ENCODE data around the gene SNX1.
"Not testable (repeated sequence)": the region's sequence is repeated elsewhere in the genome, so short reads cannot be mapped to it uniquely, and the experiment has no call there.

The SNX1 gene

DNA sequence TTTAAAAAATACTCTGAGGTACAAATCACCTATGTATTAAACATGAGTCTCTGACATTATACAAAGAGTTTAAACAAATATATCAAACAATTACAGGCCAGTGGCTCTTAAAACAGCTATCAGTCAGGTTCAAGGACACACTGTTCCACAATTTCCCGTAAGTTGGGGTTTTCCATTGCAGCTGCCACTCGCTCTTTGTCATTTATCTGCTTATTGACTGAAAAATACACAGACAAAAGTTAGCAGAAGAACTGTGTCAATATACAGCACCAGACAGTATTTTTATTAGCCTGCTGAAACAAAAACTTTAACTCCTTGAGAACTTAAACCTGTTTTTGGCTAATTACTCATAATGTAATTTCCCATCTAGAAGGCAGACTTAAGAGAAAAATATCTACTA is 23.0 kb upstream of the SNX1 start:
- DNase-seq (ENCODE audit: low read depth), result no peak

DNA sequence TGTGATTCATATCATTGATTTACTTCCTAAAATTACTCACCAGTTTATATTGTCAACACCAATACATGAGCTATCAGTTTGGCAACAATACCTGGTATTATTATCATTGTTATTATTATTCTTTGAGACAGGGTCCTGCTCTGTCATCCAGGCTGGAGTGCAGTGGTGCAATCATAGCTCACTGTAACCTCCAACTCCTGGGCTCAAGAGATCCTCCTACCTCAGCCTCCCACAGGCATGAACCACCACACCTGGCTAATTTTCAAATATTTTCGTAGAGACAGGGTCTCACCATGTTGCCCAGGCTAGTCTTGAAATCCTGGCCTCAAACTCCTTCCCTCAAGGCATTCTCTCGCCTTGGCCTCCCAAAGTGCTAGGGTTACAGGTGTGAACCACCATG is 22.3 kb upstream of the SNX1 start:
- not testable (repeated sequence) for DNase-seq (ENCODE audit: low read depth)

DNA sequence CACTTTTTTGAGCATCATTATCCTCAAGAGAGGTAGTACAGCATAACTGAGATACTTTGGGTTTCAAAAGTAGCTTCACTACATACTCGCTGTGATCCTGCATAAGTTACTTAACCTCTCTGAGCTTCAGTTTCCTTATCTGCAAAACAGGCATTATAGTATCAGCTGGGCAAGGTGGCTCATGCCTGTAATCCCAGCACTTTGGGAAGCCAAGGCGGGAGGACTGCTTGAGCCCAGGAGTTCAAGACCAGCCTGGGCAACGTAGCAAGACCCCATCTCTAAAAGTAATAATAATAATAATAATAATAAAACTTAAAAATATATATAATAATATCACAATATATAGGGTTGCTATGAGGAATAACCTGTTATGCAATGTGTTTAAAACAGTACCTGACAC is 13.0 kb upstream of the SNX1 start:
- no peak for DNase-seq (ENCODE audit: low read depth)

DNA sequence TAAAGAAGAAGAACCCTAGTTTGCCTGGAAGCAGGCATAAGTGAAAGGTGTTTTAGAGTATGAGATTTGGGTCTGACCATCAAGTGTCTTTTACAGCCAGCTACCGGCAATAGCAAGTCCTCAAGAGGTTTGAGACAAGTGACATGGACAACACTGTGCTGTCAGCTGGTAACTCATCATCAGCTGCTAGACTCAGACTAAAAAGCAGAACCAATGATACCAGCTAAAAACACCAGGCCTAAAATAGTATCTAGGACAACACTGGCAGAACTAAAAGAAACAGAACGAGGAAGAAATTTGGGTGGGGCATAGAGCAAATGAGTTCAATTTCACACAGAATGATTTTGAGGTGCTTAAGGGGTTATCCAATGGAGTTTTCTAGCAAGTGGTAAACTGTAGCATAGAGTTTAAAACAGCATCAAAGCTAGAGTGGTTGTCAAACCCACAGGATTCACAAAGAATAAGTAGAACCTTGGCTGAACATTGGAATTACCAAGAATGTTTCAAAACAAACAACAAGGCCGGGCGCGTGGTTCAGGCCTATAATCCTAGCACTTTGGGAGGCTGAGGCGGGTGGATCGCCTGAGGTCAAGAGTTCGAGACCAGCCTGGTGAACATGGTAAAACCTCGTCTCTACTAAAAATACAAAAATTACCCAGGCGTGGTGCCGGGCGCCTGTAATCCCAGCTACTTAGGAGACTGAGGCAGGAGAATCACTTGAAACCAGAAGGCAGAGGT is 6.1 kb upstream of the SNX1 start:
- DNase-seq (ENCODE audit: low read depth), result no peak

DNA sequence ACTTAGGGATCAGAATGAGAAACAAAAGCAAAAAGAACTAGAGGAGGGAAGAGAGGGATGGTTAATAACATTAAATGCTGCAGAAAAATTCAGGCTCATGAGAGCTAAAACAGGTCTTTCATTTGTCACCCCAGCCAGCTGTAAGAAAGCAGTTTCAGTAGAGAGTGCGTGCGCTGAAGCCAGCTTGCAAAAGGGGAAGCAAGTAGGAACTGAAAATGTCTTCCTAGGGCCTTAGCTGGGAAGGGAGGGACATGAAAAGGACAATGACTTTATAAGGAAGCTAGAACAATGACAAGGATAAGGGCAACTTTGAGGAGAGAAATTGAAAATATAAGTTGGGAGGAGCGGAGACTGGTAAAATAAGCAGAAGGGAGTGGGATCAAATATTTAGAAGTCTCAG is 5.3 kb upstream of the SNX1 start:
- DNase-seq (ENCODE audit: low read depth), result no peak

DNA sequence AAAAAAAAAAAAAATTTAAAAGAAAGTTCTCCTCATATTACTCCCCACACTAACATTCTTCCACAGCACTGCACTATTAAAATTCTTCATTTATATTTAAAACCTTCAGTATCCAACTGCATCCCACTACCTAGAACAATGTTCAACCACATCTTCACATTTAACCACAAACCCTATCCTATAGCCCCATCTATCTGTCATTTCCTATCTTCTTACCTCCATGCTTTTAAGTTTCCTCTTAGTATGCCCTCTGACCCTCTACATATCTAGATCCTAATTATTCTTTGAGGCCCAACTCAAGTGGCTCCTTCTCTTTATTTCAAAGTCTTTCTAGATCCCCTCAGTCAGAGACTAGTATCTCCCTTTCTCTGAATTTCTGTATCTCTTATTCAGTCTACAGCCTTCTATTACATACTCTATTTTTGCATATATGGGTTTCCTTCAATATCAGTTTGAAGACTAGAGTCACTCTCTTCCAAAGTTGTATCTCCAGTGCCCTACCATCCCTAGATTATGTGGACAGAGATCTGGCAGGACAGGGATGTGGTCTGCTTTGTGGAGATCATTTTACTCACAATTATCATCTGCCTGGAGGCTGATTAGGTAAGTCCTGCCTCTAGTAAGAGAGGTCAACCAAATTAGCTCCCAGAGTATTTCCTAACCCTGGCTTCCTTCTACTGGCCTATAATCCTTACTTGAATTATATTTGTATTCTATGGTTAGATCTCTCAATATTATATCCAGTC is 3.5 kb upstream of the SNX1 start:
- DNase-seq (ENCODE audit: low read depth), result no peak

DNA sequence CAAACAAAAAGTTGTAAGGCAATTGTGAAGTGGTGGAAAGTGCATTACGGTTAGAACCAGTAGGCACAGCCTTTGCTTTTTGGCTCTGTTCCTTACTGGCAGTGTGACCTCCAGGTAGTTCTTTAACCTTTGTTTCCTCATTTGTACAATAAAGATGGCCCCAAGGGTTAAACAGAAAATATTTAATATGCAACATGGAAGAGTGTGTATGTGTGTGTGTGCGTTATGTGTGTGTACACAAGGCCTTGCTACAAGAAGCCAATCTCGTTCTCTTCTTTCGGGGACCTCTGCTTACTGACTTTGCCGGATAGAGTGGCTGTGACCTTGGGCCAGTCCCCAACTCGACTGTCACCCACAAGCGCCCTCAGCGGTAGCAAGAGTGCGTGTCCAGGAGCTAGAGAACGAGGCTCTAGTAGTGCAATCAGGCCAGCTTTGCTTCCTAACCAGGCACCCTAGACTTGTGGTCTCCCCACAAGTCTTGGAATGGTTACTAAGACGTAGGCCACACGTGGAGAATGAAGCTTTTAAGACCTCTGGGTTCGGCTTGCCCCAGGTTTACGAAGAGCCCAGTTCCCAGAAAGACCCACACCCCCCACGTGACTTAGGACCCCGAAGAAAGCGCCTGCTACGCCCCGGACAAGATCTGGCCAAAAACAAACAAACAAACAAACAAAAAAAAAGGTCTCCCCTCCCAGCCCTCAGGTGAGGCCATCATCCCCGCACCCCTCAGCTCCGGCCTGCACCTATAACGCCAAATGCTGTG is 2.7 kb upstream of the SNX1 start:
- no peak for DNase-seq (ENCODE audit: low read depth)

DNA sequence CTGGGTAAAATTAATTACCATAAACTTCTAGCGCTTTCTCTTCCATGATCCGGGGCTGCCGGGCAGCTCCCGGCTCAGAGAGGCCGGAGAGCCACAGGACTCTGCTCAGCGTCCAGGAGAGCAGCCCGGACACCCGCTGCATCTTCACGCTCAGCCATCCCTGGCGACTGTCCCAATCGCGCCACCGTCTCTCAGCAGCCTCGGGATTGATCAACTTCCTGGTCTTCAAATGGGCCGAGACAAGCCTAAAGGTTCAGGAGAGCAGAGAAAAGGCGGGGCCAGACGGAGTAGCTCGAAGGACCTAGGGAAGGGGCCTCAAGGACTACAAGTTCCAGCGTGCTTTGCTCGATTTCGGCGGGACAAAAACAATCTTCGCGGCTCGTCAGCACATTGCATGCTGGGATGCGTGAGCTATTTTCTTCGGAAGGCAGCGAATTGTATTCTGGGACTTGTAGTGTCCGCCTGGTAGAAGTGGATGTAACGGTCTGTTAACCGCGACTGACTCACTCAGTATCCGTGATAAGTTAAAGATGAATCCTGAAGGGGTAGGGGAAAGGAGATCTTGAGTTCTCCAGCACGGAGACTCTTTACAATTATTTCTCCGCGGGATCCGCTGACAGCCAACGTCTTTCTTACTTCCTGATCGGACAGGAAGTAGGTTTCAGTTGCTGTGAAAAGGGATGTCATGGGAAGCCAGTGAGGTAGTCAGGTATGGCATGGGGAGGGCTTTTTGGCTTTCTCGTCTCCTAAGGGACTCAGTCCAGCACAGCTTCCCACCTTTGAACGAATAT is 2.0 kb upstream of the SNX1 start, which contains the start of gene CIAO2A:
TSS of gene CIAO2A (minus strand) at position 212 of the 791 bp plus-strand sequence. CDS start at position 142, 70 bp downstream.
- DNase-seq (ENCODE audit: low read depth), result peak; percentile 98

DNA sequence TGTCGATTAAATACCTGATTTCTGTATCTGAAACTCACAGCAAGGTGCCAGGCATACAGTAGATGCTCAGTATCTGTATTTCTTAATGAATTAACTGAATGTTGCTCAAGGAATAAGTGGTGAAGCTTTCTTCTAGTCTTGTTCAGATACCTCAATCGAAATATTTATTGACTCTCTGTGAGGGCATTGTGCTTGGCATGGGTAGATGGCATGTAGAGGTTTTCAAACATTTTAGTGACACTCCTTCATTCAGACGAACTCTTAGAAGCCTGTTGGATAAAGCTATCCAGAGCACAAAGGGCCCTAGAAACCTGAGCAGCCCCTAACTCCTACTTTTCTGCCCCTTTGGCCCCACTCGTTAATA is 369 bp upstream of the SNX1 start:
- no peak for DNase-seq (ENCODE audit: low read depth)

DNA sequence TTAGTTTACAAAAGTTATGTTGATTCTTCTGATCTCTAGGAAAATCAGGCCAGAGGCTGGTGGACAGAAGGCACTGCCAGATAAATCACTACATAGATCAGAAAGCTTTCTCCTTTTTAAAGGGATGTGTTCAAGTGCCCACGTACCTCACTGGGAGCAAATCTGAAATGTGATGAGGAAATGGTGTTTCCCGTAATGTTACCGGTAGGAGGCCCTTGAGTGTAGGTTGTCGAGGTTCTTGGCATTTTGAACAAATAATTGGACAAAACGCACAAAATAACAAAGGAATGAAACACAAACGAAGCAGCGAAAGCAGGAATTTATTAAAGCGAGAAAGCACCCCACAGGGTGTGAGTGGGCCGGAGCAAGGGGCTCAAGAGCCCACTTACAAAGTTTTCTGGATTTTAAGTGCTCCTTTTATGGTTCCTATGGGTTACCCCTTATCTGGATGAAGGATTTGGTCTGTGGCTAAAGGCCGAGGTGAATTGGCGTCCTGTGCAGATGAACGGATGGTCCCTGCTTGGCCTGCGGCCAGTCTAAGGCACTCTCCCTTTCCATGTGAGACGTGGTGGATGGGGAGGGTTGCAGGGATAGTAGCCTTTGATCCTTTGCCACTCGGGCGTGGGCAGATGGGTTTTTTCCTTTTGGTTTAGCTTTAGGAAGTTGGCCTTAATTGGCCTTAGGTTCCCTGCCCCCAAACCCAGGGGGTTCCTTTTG is 1.0 kb downstream of the SNX1 start:
- DNase-seq (ENCODE audit: low read depth), result no peak

DNA sequence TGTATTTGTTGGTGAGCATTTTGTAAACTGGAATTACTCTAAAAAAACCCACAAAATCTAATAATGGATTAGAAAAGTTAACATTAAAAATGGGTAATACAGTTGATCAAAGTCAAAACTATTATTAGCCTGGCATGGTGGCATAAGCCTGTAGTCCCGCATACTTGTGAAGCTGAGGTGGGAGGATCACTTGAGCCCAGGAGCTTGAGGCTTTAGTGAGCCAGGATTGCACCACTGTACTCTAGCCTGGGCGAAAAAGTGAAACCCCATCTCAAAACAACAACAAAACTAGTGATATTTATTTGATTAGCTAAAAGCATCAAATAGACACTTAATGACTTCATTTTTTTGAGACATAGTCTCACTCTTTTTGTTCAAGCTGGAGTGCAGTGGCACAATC is 3.6 kb downstream of the SNX1 start:
- no peak for DNase-seq (ENCODE audit: low read depth)

DNA sequence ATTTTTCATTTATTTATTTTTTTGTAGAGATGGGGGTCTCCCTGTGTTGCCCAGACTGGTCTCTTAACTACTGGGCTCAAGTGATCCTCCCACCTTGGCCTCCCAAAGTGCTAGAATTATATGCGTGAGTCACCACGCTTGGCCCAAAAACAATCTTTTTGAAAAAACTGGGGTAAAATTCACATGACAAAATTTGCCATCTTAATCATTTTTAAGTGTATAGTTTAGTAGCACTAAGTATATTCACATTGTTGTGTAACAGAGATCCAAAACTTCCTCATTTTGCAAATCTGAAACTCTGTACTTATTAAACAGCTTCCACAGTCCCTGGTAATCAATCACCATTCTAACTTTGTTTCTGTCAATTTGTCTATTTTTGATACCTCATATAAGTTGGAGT is 5.2 kb downstream of the SNX1 start:
- DNase-seq (ENCODE audit: low read depth), result no peak

DNA sequence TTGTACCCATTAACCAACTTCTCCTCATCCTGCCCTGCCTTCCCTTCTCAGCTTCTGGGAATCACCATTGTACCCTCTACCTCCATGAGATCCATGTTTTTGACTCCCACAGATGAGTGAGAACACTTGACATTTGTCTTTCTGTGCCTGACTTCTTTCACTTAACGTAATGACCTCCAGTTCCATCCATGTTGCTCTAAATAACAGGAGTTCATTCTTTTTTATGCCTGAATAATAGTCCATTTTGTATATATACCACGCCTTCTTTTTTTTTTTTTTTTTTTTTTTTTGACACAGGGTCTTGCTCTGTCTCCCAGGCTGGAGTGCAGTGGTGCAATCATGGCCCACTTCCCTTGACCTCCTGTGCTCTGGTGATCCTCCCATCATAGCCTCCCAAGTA is 6.7 kb downstream of the SNX1 start:
- no peak for DNase-seq (ENCODE audit: low read depth)

DNA sequence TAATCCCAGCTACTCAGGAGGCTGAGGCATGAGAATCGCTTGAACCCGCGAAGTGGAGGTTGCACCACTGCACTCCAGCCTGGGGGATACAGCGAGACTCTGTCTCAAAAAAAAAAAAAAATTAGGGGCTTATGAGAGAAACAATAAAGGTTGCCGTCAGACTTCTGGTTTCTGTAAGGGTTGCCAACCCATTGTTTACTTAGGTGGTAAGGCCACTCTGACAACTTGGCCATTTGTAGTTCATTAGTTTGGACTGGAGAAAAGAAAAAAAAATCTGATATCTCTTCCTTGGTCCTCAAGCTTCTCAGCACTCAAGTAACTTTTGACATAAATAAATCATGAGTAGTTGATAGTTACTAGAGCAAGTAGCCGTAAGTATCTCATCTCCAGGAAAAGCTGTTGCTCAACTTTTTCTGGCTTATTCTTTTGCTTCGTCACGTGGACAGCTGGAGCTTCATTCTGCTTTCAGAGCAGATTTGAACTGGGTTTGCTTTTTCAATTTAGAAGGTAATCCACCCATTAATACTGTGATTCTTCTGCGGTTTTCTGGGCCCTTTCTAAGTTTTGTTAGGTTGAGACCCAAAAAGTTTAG is 9.4 kb downstream of the SNX1 start:
- no peak for DNase-seq (ENCODE audit: low read depth)

DNA sequence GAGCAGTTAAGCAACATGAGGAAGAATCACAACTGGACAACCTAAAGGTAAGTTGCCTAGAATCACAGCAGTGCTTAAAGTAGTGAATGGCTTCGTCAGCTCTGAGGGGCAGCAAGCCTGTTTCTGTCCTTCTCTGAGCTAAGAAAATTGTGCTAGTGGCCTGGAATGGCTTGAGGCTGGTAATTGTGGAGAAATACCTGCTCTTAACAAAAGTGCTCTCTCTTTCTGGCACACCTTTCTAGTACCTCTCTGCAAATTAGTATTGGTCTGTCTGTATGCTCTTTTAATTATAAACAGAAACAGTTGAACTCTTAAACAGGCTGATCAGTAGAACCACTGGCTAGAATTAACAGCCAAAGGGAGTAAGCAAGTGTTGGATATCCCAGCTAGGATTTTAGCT is 11.6 kb downstream of the SNX1 start:
- DNase-seq (ENCODE audit: low read depth), result no peak

DNA sequence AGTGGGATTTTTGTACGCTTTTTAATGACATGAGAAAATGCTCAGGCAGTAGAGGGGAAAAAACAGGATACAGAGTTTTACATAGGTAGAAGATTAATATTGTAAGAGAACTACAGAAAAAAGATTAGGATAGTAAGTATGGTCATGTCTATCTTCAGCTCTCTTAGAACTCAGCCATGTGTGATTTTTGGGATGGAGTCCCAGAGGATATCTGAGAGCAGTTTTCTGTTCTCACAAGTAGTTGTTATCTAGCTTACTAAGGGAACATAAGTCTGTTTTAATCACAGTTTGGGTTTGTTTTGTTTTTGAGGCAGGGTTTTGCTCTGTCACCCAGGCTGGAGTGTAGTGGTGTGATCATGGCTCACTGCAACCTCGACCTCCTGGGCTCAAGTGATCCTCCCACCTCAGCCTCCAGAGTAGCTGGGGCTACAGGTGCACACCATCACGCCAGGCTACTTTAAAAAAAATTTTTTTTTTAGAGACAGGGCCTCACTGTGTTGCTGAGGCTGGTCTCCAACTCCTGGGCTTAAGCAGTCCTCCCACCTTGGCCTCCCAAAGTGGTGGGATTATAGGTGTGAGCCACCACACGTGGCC is 14.4 kb downstream of the SNX1 start:
- not testable (repeated sequence) for DNase-seq (ENCODE audit: low read depth)

DNA sequence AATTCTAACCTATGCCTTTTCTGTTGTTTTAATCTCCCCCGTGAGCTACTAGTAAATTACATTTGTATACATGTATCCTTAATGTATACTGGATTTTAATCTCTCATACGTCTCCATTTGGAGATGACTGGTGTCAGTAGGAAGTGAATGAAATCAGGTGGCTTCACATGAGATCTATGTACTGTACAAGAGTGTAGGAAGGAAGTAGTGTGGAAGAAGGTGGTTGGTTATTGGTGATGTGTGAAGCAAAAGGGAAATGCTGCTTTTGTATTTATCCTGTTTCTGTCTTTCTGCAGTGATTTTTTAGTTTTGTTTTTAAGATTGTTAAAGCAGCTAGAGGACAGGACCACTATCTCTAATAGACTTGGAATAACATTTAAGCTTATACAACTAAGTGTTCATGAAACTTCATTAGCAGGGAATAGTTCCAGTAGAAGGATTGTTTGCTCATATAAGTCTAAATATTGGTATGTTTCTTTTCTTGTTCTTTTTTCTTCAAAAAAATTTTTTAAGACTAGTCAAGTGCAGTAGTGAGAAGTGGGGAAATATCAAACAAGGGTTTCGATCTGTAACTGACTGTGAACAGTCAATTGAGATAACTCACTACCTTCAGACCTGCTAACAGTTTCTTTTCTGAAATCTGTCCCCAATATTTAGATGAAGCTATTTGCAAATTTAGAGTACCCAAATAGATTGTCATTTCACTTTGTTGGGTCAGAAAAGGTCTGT is 15.3 kb downstream of the SNX1 start:
- DNase-seq (ENCODE audit: low read depth), result no peak

DNA sequence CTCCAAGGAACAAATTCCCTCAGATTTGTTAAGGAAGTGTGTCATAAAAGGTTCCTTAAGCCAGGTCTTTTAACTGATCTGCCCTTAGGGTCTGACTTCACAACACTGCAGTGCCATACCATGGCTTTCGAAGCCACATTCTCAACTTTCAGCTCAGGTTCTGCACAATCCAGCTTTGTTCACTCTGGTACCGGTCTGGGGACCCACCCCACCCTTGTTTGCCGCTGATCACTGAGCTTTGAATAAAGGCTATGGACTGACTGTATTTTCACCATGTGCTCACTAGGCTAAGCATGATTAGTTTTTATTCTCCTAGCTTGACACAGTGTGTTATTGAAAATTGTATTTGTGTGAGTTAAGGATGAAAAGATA is 15.9 kb downstream of the SNX1 start:
- no peak for DNase-seq (ENCODE audit: low read depth)

DNA sequence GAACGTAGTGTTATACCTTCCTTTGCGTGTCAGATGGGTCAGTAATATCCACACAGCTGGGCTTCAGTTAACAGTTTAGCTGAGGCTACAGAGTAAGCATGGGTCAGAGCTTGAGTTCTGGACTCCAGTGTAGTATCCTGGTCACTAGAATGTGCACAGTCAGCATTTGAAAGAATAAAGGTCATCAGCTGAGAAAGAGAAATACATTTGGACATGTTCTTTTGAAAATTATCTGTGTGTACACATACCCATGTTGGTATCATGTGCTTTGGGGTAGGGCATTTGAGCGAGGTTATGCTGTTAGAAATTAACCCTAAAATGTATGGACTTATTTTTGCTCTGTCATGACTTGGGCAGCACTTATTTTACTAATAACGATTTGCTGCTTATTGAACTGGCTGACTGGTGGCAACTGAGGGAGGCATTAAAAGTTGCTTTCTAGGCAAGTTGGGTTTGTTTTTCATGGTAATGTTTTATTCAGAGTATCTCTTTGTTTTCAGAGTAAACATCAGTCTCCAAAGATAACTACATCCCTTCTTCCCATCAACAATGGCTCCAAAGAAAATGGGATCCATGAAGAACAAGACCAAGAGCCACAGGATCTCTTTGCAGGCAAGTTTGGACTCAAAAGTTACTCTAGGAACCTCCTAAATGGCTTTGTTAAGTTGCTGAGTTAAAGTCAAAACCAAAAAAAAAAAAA is 16.4 kb downstream of the SNX1 start:
- no peak for DNase-seq (ENCODE audit: low read depth)

Measured in GM04504 (cell line).